ENCODE data around the gene GPR135.

- TF ChIP-seq CTCF (IDR thresholded peaks at IDR 0.05) = no peak
- TF ChIP-seq POLR2AphosphoS5 (IDR thresholded peaks at IDR 0.05) = no peak
- TF ChIP-seq POLR2A (IDR thresholded peaks at IDR 0.05) = no peak
These were observed 46.9 kb upstream of the GPR135 start for GRCh38 chr14:59511916-59512575.
